ENCODE data around the gene PCP2.

Gene PCP2

DNA sequence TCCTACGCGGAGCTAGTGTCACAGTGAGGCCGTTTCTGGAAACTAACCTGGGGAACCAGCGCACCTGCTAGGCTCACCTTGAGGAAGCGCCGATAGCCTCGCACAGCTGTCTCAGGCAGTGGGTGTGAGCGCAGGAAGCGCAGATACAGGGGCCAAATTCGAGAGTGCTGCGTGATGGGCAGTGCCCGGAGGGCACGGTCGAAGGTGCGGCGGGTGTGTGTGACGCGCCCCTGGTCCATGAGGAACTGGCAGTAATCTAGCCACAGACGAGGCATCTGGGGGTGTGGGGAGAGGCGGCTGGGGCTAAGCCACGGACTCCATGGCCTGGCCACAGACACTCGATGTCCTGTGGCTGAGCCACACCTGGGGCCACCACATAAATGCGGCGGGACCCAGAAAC, 6.4 kb downstream of the PCP2 start:
- TF ChIP-seq GLIS3 (CRISPR knock-in tag; IDR thresholded peaks at IDR 0.05) (no peak), ESRRG (CRISPR knock-in tag; IDR thresholded peaks at IDR 0.05) (no peak), ARNTL (CRISPR knock-in tag; IDR thresholded peaks at IDR 0.05; ENCODE audit: borderline replicate concordance, low read depth) (no peak), ISL1 (CRISPR knock-in tag; IDR thresholded peaks at IDR 0.05) (no peak), ZC3H10 (CRISPR knock-in tag; IDR thresholded peaks at IDR 0.05) (no peak), OSR1 (CRISPR knock-in tag; IDR thresholded peaks at IDR 0.05) (no peak), ZNF565 (CRISPR knock-in tag; conservative IDR thresholded peaks at IDR 0.05; ENCODE audit: low read depth) (no peak), ZNF8 (CRISPR knock-in tag; IDR thresholded peaks at IDR 0.05) (no peak), ZNF70 (CRISPR knock-in tag; IDR thresholded peaks at IDR 0.05) (no peak), SNAI2 (CRISPR knock-in tag; IDR thresholded peaks at IDR 0.05) (no peak), PPARA (CRISPR knock-in tag; IDR thresholded peaks at IDR 0.05; ENCODE audit: borderline replicate concordance) (no peak), CSDC2 (CRISPR knock-in tag; IDR thresholded peaks at IDR 0.05) (no peak)
- TF ChIP-seq, protein P1, sequence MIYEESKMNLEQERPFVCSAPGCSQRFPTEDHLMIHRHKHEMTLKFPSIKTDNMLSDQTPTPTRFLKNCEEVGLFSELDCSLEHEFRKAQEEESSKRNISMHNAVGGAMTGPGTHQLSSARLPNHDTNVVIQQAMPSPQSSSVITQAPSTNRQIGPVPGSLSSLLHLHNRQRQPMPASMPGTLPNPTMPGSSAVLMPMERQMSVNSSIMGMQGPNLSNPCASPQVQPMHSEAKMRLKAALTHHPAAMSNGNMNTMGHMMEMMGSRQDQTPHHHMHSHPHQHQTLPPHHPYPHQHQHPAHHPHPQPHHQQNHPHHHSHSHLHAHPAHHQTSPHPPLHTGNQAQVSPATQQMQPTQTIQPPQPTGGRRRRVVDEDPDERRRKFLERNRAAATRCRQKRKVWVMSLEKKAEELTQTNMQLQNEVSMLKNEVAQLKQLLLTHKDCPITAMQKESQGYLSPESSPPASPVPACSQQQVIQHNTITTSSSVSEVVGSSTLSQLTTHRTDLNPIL (CRISPR knock-in tag; IDR thresholded peaks at IDR 0.05; ENCODE audit: low read depth) = no peak

DNA sequence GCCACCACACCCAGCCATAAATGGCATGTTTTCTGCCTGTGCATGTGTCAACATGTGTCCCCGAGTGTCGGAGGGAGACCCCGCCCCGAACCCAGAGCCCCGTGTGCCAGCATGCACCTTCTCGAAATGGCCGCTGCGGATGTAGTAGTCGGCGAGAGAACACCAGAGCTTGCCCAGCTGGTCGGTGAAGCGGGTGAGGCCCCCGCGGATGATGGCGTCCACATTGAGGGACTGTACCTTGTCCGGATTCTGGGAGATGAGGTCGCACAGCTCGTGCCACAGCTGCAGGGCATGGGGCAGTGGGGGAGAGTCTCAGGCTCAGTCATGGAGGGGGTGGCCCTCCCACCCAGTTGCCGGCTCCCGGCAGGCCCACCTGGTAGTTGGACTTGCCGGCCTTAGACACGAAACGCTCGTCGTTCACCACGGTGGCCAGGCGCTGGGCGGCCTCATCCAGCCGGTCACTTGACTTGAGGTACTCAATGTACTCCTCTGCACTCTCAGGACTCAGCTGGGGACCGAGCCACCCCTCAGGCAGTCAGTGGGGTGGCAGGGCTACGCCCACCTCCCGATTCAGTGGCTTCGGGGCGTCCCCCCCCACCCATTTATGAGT, 7.7 kb downstream of the PCP2 start:
- ATAC-seq = no peak
- TF ChIP-seq, protein P2, sequence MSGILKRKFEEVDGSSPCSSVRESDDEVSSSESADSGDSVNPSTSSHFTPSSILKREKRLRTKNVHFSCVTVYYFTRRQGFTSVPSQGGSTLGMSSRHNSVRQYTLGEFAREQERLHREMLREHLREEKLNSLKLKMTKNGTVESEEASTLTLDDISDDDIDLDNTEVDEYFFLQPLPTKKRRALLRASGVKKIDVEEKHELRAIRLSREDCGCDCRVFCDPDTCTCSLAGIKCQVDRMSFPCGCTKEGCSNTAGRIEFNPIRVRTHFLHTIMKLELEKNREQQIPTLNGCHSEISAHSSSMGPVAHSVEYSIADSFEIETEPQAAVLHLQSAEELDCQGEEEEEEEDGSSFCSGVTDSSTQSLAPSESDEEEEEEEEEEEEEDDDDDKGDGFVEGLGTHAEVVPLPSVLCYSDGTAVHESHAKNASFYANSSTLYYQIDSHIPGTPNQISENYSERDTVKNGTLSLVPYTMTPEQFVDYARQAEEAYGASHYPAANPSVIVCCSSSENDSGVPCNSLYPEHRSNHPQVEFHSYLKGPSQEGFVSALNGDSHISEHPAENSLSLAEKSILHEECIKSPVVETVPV (CRISPR knock-in tag; IDR thresholded peaks at IDR 0.05) = no peak
- TF ChIP-seq BACH2 (CRISPR knock-in tag; IDR thresholded peaks at IDR 0.05; ENCODE audit: borderline replicate concordance) = no peak
- no peak for TF ChIP-seq PPARA (CRISPR knock-in tag; IDR thresholded peaks at IDR 0.05; ENCODE audit: borderline replicate concordance)
- no peak for TF ChIP-seq SNAI2 (CRISPR knock-in tag; IDR thresholded peaks at IDR 0.05)
- TF ChIP-seq, protein P1 (CRISPR knock-in tag; IDR thresholded peaks at IDR 0.05; ENCODE audit: low read depth) = no peak
- no peak for TF ChIP-seq ZNF8 (CRISPR knock-in tag; IDR thresholded peaks at IDR 0.05)
- TF ChIP-seq, protein P3, sequence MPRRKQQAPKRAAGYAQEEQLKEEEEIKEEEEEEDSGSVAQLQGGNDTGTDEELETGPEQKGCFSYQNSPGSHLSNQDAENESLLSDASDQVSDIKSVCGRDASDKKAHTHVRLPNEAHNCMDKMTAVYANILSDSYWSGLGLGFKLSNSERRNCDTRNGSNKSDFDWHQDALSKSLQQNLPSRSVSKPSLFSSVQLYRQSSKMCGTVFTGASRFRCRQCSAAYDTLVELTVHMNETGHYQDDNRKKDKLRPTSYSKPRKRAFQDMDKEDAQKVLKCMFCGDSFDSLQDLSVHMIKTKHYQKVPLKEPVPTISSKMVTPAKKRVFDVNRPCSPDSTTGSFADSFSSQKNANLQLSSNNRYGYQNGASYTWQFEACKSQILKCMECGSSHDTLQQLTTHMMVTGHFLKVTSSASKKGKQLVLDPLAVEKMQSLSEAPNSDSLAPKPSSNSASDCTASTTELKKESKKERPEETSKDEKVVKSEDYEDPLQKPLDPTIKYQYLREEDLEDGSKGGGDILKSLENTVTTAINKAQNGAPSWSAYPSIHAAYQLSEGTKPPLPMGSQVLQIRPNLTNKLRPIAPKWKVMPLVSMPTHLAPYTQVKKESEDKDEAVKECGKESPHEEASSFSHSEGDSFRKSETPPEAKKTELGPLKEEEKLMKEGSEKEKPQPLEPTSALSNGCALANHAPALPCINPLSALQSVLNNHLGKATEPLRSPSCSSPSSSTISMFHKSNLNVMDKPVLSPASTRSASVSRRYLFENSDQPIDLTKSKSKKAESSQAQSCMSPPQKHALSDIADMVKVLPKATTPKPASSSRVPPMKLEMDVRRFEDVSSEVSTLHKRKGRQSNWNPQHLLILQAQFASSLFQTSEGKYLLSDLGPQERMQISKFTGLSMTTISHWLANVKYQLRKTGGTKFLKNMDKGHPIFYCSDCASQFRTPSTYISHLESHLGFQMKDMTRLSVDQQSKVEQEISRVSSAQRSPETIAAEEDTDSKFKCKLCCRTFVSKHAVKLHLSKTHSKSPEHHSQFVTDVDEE (CRISPR knock-in tag; IDR thresholded peaks at IDR 0.05) = no peak
- TF ChIP-seq, protein P4, sequence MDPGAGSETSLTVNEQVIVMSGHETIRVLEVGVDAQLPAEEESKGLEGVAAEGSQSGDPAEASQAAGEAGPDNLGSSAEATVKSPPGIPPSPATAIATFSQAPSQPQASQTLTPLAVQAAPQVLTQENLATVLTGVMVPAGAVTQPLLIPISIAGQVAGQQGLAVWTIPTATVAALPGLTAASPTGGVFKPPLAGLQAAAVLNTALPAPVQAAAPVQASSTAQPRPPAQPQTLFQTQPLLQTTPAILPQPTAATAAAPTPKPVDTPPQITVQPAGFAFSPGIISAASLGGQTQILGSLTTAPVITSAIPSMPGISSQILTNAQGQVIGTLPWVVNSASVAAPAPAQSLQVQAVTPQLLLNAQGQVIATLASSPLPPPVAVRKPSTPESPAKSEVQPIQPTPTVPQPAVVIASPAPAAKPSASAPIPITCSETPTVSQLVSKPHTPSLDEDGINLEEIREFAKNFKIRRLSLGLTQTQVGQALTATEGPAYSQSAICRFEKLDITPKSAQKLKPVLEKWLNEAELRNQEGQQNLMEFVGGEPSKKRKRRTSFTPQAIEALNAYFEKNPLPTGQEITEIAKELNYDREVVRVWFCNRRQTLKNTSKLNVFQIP (CRISPR knock-in tag; IDR thresholded peaks at IDR 0.05; ENCODE audit: borderline replicate concordance, low read depth) = no peak
- no peak for TF ChIP-seq ZFP3 (CRISPR knock-in tag; IDR thresholded peaks at IDR 0.05)
- no peak for TF ChIP-seq ZFP30 (CRISPR knock-in tag; IDR thresholded peaks at IDR 0.05)
- TF ChIP-seq ESRRG (CRISPR knock-in tag; IDR thresholded peaks at IDR 0.05) = no peak
- TF ChIP-seq GLIS3 (CRISPR knock-in tag; IDR thresholded peaks at IDR 0.05) = no peak
- TF ChIP-seq ISL1 (CRISPR knock-in tag; IDR thresholded peaks at IDR 0.05) = no peak
- no peak for TF ChIP-seq ZNF70 (CRISPR knock-in tag; IDR thresholded peaks at IDR 0.05)

More for the DNA sequence above, 6.4 kb downstream of the PCP2 start:
- no peak for ATAC-seq

DNA sequence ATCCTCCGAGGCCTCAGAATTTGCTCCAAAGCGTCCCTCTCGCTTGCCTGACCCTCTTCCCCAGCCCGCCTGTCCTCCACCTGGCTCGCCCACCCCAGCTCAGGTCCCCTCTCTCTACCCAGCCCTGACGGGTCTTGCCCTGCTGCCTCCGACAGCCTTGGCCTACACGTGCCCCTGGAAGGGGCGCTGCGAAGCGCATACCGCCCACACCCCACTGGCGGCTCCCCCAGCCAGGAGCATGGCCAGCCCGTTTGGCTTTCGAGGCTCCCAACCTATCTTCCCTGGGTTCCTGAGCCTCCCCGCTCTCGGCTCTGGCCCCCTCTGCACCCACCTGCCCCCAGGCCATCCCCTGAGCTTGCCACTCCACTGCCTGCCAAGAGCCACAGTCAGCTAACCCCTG, 8.7 kb downstream of the PCP2 start:
- ATAC-seq = no peak
- TF ChIP-seq, protein P3 (CRISPR knock-in tag; IDR thresholded peaks at IDR 0.05) = no peak
- TF ChIP-seq RARB (CRISPR knock-in tag; IDR thresholded peaks at IDR 0.05) (no peak), ISL1 (CRISPR knock-in tag; IDR thresholded peaks at IDR 0.05) (no peak), GLIS3 (CRISPR knock-in tag; IDR thresholded peaks at IDR 0.05) (no peak), ZC3H10 (CRISPR knock-in tag; IDR thresholded peaks at IDR 0.05) (no peak), TOX (CRISPR knock-in tag; IDR thresholded peaks at IDR 0.05; ENCODE audit: borderline replicate concordance) (no peak), ZFP3 (CRISPR knock-in tag; IDR thresholded peaks at IDR 0.05) (no peak)
